Stomach smooth muscle (tissue), 2 donors: ENCODE results near the gene CTNNA3.

ENCODE experiments used
- H3K27ac ChIP-seq: one replicate; pipeline ENCODE4 v1.7.0; 2013; ENCODE audit warnings: mild to moderate bottlenecking, low read length, inconsistent platforms
- H3K27me3 ChIP-seq, 2 donors: one replicate each; pipeline ENCODE4 v1.7.0; 2013; ENCODE audit warnings: low read length in 2 of 2; ENCODE audit not compliant: insufficient read depth in 2 of 2, control insufficient read depth in 1 of 2
- H3K36me3 ChIP-seq, 2 donors: one replicate each; pipeline ENCODE4 v1.7.0; 2013; ENCODE audit warnings: low read length in 2 of 2; ENCODE audit not compliant: control insufficient read depth in 2 of 2, insufficient read depth in 2 of 2
- H3K4me1 ChIP-seq: one replicate; pipeline ENCODE4 v1.7.0; 2013; ENCODE audit warnings: low read length; ENCODE audit not compliant: control insufficient read depth, insufficient read depth
- H3K4me3 ChIP-seq, 2 donors: one replicate each; pipeline ENCODE4 v1.7.0; 2013; ENCODE audit warnings: low read length in 2 of 2
- H3K9ac ChIP-seq, 2 donors: one replicate each; pipeline ENCODE4 v1.7.0; 2013; ENCODE audit warnings: low read length in 2 of 2, mild to moderate bottlenecking in 1 of 2
- H3K9me3 ChIP-seq, 2 donors: one replicate each; pipeline ENCODE4 v1.7.0; 2013; ENCODE audit warnings: low read length in 2 of 2; ENCODE audit not compliant: control insufficient read depth in 2 of 2
- donor health status: healthy.
- donor health status: Pancreatic carcinoma.

Gene CTNNA3

GRCh38 chr10:66295602-66296001, 1400.4 kb downstream of the CTNNA3 start:
- Histone ChIP-seq H3K27ac (no peak overlapping the region), H3K27me3 (no peaks in the 10 kb centered on the region), H3K4me1 (no peaks in the 10 kb centered on the region), H3K4me3 (no peak overlapping the region), H3K9ac (no peak overlapping the region), H3K9me3 (no peaks in the 10 kb centered on the region), H3K36me3 (no peaks in the 10 kb centered on the region)

- H3K27ac ChIP-seq, result no peak overlapping the region
- H3K4me1 ChIP-seq, result no peaks in the 10 kb centered on the region
- no peaks in the 10 kb centered on the region for H3K27me3 ChIP-seq
- no peaks in the 10 kb centered on the region for H3K36me3 ChIP-seq
- H3K9ac ChIP-seq, result no peak overlapping the region
- H3K9me3 ChIP-seq, result no peaks in the 10 kb centered on the region
- no peak overlapping the region for H3K4me3 ChIP-seq
Measured at GRCh38 chr10:66294538-66294937, 1401.5 kb downstream of the CTNNA3 start.

GRCh38 chr10:66292922-66293321, 1403.1 kb downstream of the CTNNA3 start:
- Histone ChIP-seq H3K36me3 (no peaks in the 10 kb centered on the region), H3K4me1 (no peaks in the 10 kb centered on the region), H3K27ac (no peak overlapping the region), H3K4me3 (no peak overlapping the region), H3K27me3 (no peaks in the 10 kb centered on the region), H3K9me3 (no peaks in the 10 kb centered on the region), H3K9ac (no peak overlapping the region)

GRCh38 chr10:66292456-66292855, 1403.5 kb downstream of the CTNNA3 start:
- H3K9ac ChIP-seq, result no peak overlapping the region
- H3K27ac ChIP-seq, result no peak overlapping the region
- H3K4me1 ChIP-seq, result no peaks in the 10 kb centered on the region
- no peaks in the 10 kb centered on the region for H3K9me3 ChIP-seq
- no peaks in the 10 kb centered on the region for H3K27me3 ChIP-seq
- H3K36me3 ChIP-seq, result no peaks in the 10 kb centered on the region
- H3K4me3 ChIP-seq, result no peak overlapping the region

GRCh38 chr10:66291133-66291532, 1404.9 kb downstream of the CTNNA3 start:
- Histone ChIP-seq H3K36me3 (no peaks in the 10 kb centered on the region), H3K9ac (no peak overlapping the region), H3K4me1 (no peaks in the 10 kb centered on the region), H3K9me3 (no peaks in the 10 kb centered on the region), H3K27ac (no peak overlapping the region), H3K4me3 (no peak overlapping the region), H3K27me3 (no peaks in the 10 kb centered on the region)

GRCh38 chr10:66284621-66285020, 1411.4 kb downstream of the CTNNA3 start:
- H3K9ac ChIP-seq, result no peak overlapping the region
- no peaks in the 10 kb centered on the region for H3K9me3 ChIP-seq
- H3K27me3 ChIP-seq, result no peaks in the 10 kb centered on the region
- no peaks in the 10 kb centered on the region for H3K4me1 ChIP-seq
- no peaks in the 10 kb centered on the region for H3K36me3 ChIP-seq
- no peak overlapping the region for H3K4me3 ChIP-seq
- H3K27ac ChIP-seq, result no peak overlapping the region

- Histone ChIP-seq H3K36me3 (no peaks in the 10 kb centered on the region), H3K27ac (no peak overlapping the region), H3K9ac (no peak overlapping the region), H3K4me3 (no peak overlapping the region), H3K27me3 (no peaks in the 10 kb centered on the region), H3K9me3 (no peaks in the 10 kb centered on the region), H3K4me1 (no peaks in the 10 kb centered on the region)
Measured at GRCh38 chr10:66283874-66284464, 1412.0 kb downstream of the CTNNA3 start.

GRCh38 chr10:66283064-66283463, 1412.9 kb downstream of the CTNNA3 start:
- H3K27ac ChIP-seq, result no peak overlapping the region
- no peak overlapping the region for H3K4me3 ChIP-seq
- H3K36me3 ChIP-seq, result no peaks in the 10 kb centered on the region
- no peaks in the 10 kb centered on the region for H3K9me3 ChIP-seq
- no peaks in the 10 kb centered on the region for H3K27me3 ChIP-seq
- H3K4me1 ChIP-seq, result no peaks in the 10 kb centered on the region
- H3K9ac ChIP-seq, result no peak overlapping the region

GRCh38 chr10:66281327-66281726, 1414.7 kb downstream of the CTNNA3 start:
- H3K27ac ChIP-seq, result no peak overlapping the region
- H3K36me3 ChIP-seq, result no peaks in the 10 kb centered on the region
- no peak overlapping the region for H3K9ac ChIP-seq
- no peaks in the 10 kb centered on the region for H3K4me1 ChIP-seq
- H3K27me3 ChIP-seq, result no peaks in the 10 kb centered on the region
- H3K9me3 ChIP-seq, result no peaks in the 10 kb centered on the region
- no peak overlapping the region for H3K4me3 ChIP-seq

- no peaks in the 10 kb centered on the region for H3K9me3 ChIP-seq
- no peaks in the 10 kb centered on the region for H3K36me3 ChIP-seq
- H3K4me1 ChIP-seq, result no peaks in the 10 kb centered on the region
- no peaks in the 10 kb centered on the region for H3K27me3 ChIP-seq
- H3K4me3 ChIP-seq, result no peak overlapping the region
- no peak overlapping the region for H3K27ac ChIP-seq
- no peak overlapping the region for H3K9ac ChIP-seq
Measured at GRCh38 chr10:66277481-66277880, 1418.5 kb downstream of the CTNNA3 start.

GRCh38 chr10:66273966-66274519, 1422.0 kb downstream of the CTNNA3 start:
- no peak overlapping the region for H3K4me3 ChIP-seq
- no peaks in the 10 kb centered on the region for H3K27me3 ChIP-seq

More at GRCh38 chr10:66273966-66274519, 1422.0 kb downstream of the CTNNA3 start:
- Histone ChIP-seq H3K9me3 (no peaks in the 10 kb centered on the region), H3K36me3 (no peaks in the 10 kb centered on the region), H3K9ac (no peak overlapping the region), H3K4me1 (no peaks in the 10 kb centered on the region), H3K27ac (no peak overlapping the region)
